Glutamatergic neuron (in vitro differentiated cells): Measurements from ENCODE around the gene PRKG1. TPM values are rescaled to one million over a fixed set of nuclear protein-coding genes. Genes with fewer than 3 reads are reported as not detected.
"Not testable (repeated sequence)": the region's sequence is repeated elsewhere in the genome, so short reads cannot be mapped to it uniquely, and the experiment has no call there.

ENCODE experiments used
- DNase-seq: peaks from one replicate; pipeline ENCODE4 v3.0.0; 2022
- H3K27ac Mint-ChIP-seq: one replicate; pipeline ENCODE4 v1.8.0; 2020; ENCODE audit warnings: mild to moderate bottlenecking, mixed read lengths, inconsistent platforms; ENCODE audit not compliant: unreplicated experiment
- H3K27me3 Mint-ChIP-seq: one replicate; pipeline ENCODE4 v1.8.0; 2020; ENCODE audit warnings: mild to moderate bottlenecking, moderate library complexity, mixed read lengths, inconsistent platforms; ENCODE audit not compliant: unreplicated experiment
- H3K36me3 Mint-ChIP-seq: one replicate; pipeline ENCODE4 v1.8.0; 2020; ENCODE audit warnings: mild to moderate bottlenecking, mixed read lengths, inconsistent platforms; ENCODE audit not compliant: unreplicated experiment
- H3K4me1 Mint-ChIP-seq: one replicate; pipeline ENCODE4 v1.8.0; 2020; ENCODE audit warnings: mild to moderate bottlenecking, low read depth, mixed read lengths, inconsistent platforms; ENCODE audit not compliant: unreplicated experiment
- H3K4me3 Mint-ChIP-seq: one replicate; pipeline ENCODE4 v1.8.0; 2020; ENCODE audit warnings: mild to moderate bottlenecking, mixed read lengths, inconsistent platforms; ENCODE audit not compliant: unreplicated experiment
- H3K9me3 Mint-ChIP-seq: one replicate; pipeline ENCODE4 v1.8.0; 2020; ENCODE audit warnings: mild to moderate bottlenecking, moderate library complexity, mixed read lengths, inconsistent platforms; ENCODE audit not compliant: unreplicated experiment
- CTCF ChIP-seq: fragments of 200-600 bp; sonication (generic); IDR thresholded peaks from one replicate; pipeline ENCODE4 v1.5.0; 2021; ENCODE audit not compliant: partially characterized antibody, unreplicated experiment
- total RNA-seq: library from RNA; stranded (reverse); fragmentation: NEBNext Ultra II Directional; extraction: Animal tissue kit (Norgen Biotek cat#: 25700); gene quantifications from one replicate; pipeline ENCODE4 v1.2.1, GENCODE V29; 2021; ENCODE audit not compliant: unreplicated experiment

PRKG1 gene
- total RNA-seq, 1 donor from 2014 or later = 52.7 TPM

- no peaks in the 10 kb centered on the region for H3K9me3 Mint-ChIP-seq
- H3K4me3 Mint-ChIP-seq = no peak overlapping the region
- H3K27me3 Mint-ChIP-seq = no peaks in the 10 kb centered on the region
- no peak overlapping the region for H3K27ac Mint-ChIP-seq
- DNase-seq = peak; percentile 72
- no peaks in the 10 kb centered on the region for H3K4me1 Mint-ChIP-seq
- TF ChIP-seq CTCF = peak; percentile 88
- H3K36me3 Mint-ChIP-seq = no peaks in the 10 kb centered on the region
Measured at GRCh38 chr10:51389415-51390321, 315.4 kb downstream of the PRKG1 start.

GRCh38 chr10:51393006-51393405 is 318.7 kb downstream of the PRKG1 start:
- DNase-seq, H3K4me3 Mint-ChIP-seq, H3K36me3 Mint-ChIP-seq, H3K4me1 Mint-ChIP-seq, H3K9me3 Mint-ChIP-seq, H3K27ac Mint-ChIP-seq, H3K27me3 Mint-ChIP-seq: not testable (repeated sequence)

GRCh38 chr10:51394039-51394438 is 319.8 kb downstream of the PRKG1 start:
- H3K9me3 Mint-ChIP-seq = peaks cover 2% of the 10 kb centered on the region

GRCh38 chr10:51397244-51397643 is 323.0 kb downstream of the PRKG1 start:
- peaks cover 3% of the 10 kb centered on the region for H3K9me3 Mint-ChIP-seq
- no peak for TF ChIP-seq CTCF
- DNase-seq = no peak
- no peaks in the 10 kb centered on the region for H3K27me3 Mint-ChIP-seq
- H3K4me3 Mint-ChIP-seq = no peak overlapping the region
- peaks cover 7% of the 10 kb centered on the region for H3K4me1 Mint-ChIP-seq
- no peaks in the 10 kb centered on the region for H3K36me3 Mint-ChIP-seq
- H3K27ac Mint-ChIP-seq = no peak overlapping the region

More at GRCh38 chr10:51394039-51394438, 319.8 kb downstream of the PRKG1 start:
- Mint-ChIP-seq H3K27me3 (no peaks in the 10 kb centered on the region), H3K4me1 (peaks cover 5% of the 10 kb centered on the region), H3K36me3 (no peaks in the 10 kb centered on the region), H3K4me3 (no peak overlapping the region), H3K27ac (no peak overlapping the region)
- no peak for TF ChIP-seq CTCF
- DNase-seq = no peak

GRCh38 chr10:51397695-51398094 is 323.4 kb downstream of the PRKG1 start:
- DNase-seq = no peak
- TF ChIP-seq CTCF = no peak
- Mint-ChIP-seq H3K27ac (no peak overlapping the region), H3K27me3 (no peaks in the 10 kb centered on the region), H3K9me3 (peaks cover 3% of the 10 kb centered on the region), H3K4me1 (peaks cover 7% of the 10 kb centered on the region), H3K4me3 (no peak overlapping the region), H3K36me3 (no peaks in the 10 kb centered on the region)
